ENCODE data around the gene STRA8. TPM values are rescaled to one million over a fixed set of nuclear protein-coding genes. Genes with fewer than 3 reads are reported as not detected.
"Not testable (repeated sequence)": the region's sequence is repeated elsewhere in the genome, so short reads cannot be mapped to it uniquely, and the experiment has no call there.

STRA8 gene
- total RNA-seq, 1 donor from 2014 or later = not detected

GRCh38 chr7:135232720-135233119 is 918 bp upstream of the STRA8 start:
- no peaks in the 10 kb centered on the region for H3K36me3 Mint-ChIP-seq
- DNase-seq (ENCODE audit: extremely low spot score, unreplicated experiment) = no peak
- no peaks in the 10 kb centered on the region for H3K27me3 Mint-ChIP-seq
- peak; percentile 40 for TF ChIP-seq CTCF (conservative IDR thresholded peaks at IDR 0.05)
- no peak overlapping the region for H3K27ac Mint-ChIP-seq
- peaks cover 6% of the 10 kb centered on the region for H3K4me1 Mint-ChIP-seq (ENCODE audit: unreplicated experiment)
- H3K4me3 Mint-ChIP-seq = no peak overlapping the region
- no peaks in the 10 kb centered on the region for H3K9me3 Mint-ChIP-seq

GRCh38 chr7:135234095-135234494 is 457 bp downstream of the STRA8 start:
- not testable (repeated sequence) for H3K4me1 Mint-ChIP-seq (ENCODE audit: unreplicated experiment); H3K27me3 Mint-ChIP-seq; H3K27ac Mint-ChIP-seq; H3K36me3 Mint-ChIP-seq; H3K4me3 Mint-ChIP-seq; H3K9me3 Mint-ChIP-seq; DNase-seq (ENCODE audit: extremely low spot score, unreplicated experiment)

- Mint-ChIP-seq H3K27me3 (no peaks in the 10 kb centered on the region), H3K36me3 (no peaks in the 10 kb centered on the region), H3K9me3 (no peaks in the 10 kb centered on the region), H3K4me1 (ENCODE audit: unreplicated experiment) (peaks cover 8% of the 10 kb centered on the region), H3K4me3 (no peak overlapping the region), H3K27ac (no peak overlapping the region)
- no peak for DNase-seq (ENCODE audit: extremely low spot score, unreplicated experiment)
- no peak for TF ChIP-seq CTCF (conservative IDR thresholded peaks at IDR 0.05)
These were observed 1.1 kb downstream of the STRA8 start for GRCh38 chr7:135234727-135235126.

- Mint-ChIP-seq H3K27ac (no peak overlapping the region), H3K36me3 (no peaks in the 10 kb centered on the region), H3K4me1 (ENCODE audit: unreplicated experiment) (peaks cover 8% of the 10 kb centered on the region), H3K27me3 (no peaks in the 10 kb centered on the region), H3K9me3 (no peaks in the 10 kb centered on the region), H3K4me3 (no peak overlapping the region)
- TF ChIP-seq CTCF (conservative IDR thresholded peaks at IDR 0.05) = no peak
- DNase-seq (ENCODE audit: extremely low spot score, unreplicated experiment) = no peak
These were observed 2.2 kb downstream of the STRA8 start for GRCh38 chr7:135235841-135236240.

GRCh38 chr7:135236727-135237126 is 3.1 kb downstream of the STRA8 start:
- no peak for DNase-seq (ENCODE audit: extremely low spot score, unreplicated experiment)
- no peaks in the 10 kb centered on the region for H3K36me3 Mint-ChIP-seq
- H3K4me1 Mint-ChIP-seq (ENCODE audit: unreplicated experiment) = peaks cover 5% of the 10 kb centered on the region
- H3K4me3 Mint-ChIP-seq = no peak overlapping the region
- H3K27ac Mint-ChIP-seq = no peak overlapping the region
- no peaks in the 10 kb centered on the region for H3K27me3 Mint-ChIP-seq
- no peaks in the 10 kb centered on the region for H3K9me3 Mint-ChIP-seq
- no peak for TF ChIP-seq CTCF (conservative IDR thresholded peaks at IDR 0.05)

- Mint-ChIP-seq H3K9me3 (no peaks in the 10 kb centered on the region), H3K4me1 (ENCODE audit: unreplicated experiment) (peaks cover 3% of the 10 kb centered on the region), H3K36me3 (no peaks in the 10 kb centered on the region), H3K27ac (no peak overlapping the region), H3K4me3 (no peak overlapping the region), H3K27me3 (no peaks in the 10 kb centered on the region)
- peak; percentile 68 for TF ChIP-seq CTCF (conservative IDR thresholded peaks at IDR 0.05)
- DNase-seq (ENCODE audit: extremely low spot score, unreplicated experiment) = no peak
These were observed 4.6 kb downstream of the STRA8 start for GRCh38 chr7:135238112-135238744.
